Right atrium auricular region (tissue), 2 donors: ENCODE data around the gene HSD17B2. TPM values are rescaled to one million over a fixed set of nuclear protein-coding genes. Genes with fewer than 3 reads are reported as not detected.
"Not testable (repeated sequence)": the region's sequence is repeated elsewhere in the genome, so short reads cannot be mapped to it uniquely, and the experiment has no call there.

Source experiments
- DNase-seq: peaks from one replicate; pipeline ENCODE4 v3.0.0-alpha.2; 2019; ENCODE audit warnings: low spot score
- H3K27ac ChIP-seq, 2 donors: fragments of 200-600 bp; sonication (generic); 1 replicate in 1 of 2; 2 replicates in 1 of 2; pipeline ENCODE4 v1.5.1; 2016 to 2019
- H3K27me3 ChIP-seq, 2 donors: fragments of 200-600 bp; sonication (generic); one replicate each; pipeline versions ENCODE4 v1.5.1 to v1.6.0; 2017 to 2019
- H3K36me3 ChIP-seq: fragments of 200-600 bp; sonication (generic); one replicate; pipeline ENCODE4 v1.5.1; 2016
- H3K4me1 ChIP-seq, 2 donors: fragments of 200-600 bp; sonication (generic); one replicate each; pipeline versions ENCODE4 v1.5.1 to v1.6.0; 2017 to 2019
- H3K4me3 ChIP-seq, 2 donors: fragments of 200-600 bp; sonication (generic); 1 replicate in 1 of 2; 2 replicates in 1 of 2; pipeline ENCODE4 v1.5.1; 2017 to 2019; ENCODE audit warnings: mild to moderate bottlenecking in 1 of 2, moderate library complexity in 1 of 2
- H3K9me3 ChIP-seq, 2 donors: fragments of 200-600 bp; sonication (generic); one replicate each; pipeline ENCODE4 v1.5.1; 2019
- total RNA-seq, 2 donors: library from RNA; depleted of rRNA; stranded (reverse); fragments of >200 nt; gene quantifications; one replicate each; pipeline ENCODE4 v1.1.0, GENCODE V29; 2016
- TF ChIP-seq, protein P1 (sequence below), 2 donors: fragments of 200-600 bp; sonication (generic); IDR thresholded peaks; one replicate each; pipeline ENCODE4 v1.5.1; 2019; ENCODE audit warnings: antibody characterized with exemption in 2 of 2

HSD17B2 gene
- total RNA-seq, 2 donors from 2014 or later, result not detected

GRCh38 chr16:82136956-82137821, 102.1 kb downstream of the HSD17B2 start:
- Histone ChIP-seq H3K4me3 (no peak overlapping the region), H3K36me3 (no peaks in the 10 kb centered on the region), H3K27ac (no peak overlapping the region), H3K27me3 (no peaks in the 10 kb centered on the region), H3K9me3 (no peaks in the 10 kb centered on the region), H3K4me1 (peaks cover 0 to 6% of the 10 kb centered on the region in 2 donors)
- TF ChIP-seq, protein P1, sequence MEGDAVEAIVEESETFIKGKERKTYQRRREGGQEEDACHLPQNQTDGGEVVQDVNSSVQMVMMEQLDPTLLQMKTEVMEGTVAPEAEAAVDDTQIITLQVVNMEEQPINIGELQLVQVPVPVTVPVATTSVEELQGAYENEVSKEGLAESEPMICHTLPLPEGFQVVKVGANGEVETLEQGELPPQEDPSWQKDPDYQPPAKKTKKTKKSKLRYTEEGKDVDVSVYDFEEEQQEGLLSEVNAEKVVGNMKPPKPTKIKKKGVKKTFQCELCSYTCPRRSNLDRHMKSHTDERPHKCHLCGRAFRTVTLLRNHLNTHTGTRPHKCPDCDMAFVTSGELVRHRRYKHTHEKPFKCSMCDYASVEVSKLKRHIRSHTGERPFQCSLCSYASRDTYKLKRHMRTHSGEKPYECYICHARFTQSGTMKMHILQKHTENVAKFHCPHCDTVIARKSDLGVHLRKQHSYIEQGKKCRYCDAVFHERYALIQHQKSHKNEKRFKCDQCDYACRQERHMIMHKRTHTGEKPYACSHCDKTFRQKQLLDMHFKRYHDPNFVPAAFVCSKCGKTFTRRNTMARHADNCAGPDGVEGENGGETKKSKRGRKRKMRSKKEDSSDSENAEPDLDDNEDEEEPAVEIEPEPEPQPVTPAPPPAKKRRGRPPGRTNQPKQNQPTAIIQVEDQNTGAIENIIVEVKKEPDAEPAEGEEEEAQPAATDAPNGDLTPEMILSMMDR (IDR thresholded peaks at IDR 0.05), result no peak
- DNase-seq, result no peak

- no peaks in the 10 kb centered on the region for H3K27me3 ChIP-seq
- H3K4me3 ChIP-seq, result no peak overlapping the region
- H3K4me1 ChIP-seq, result peaks cover 0 to 6% of the 10 kb centered on the region in 2 donors
- H3K27ac ChIP-seq, result no peak overlapping the region
- DNase-seq, result no peak
- TF ChIP-seq, protein P1 (IDR thresholded peaks at IDR 0.05), result no peak
- no peaks in the 10 kb centered on the region for H3K9me3 ChIP-seq
- H3K36me3 ChIP-seq, result no peaks in the 10 kb centered on the region
Observed at GRCh38 chr16:82137822-82138167, 102.7 kb downstream of the HSD17B2 start.

DNA sequence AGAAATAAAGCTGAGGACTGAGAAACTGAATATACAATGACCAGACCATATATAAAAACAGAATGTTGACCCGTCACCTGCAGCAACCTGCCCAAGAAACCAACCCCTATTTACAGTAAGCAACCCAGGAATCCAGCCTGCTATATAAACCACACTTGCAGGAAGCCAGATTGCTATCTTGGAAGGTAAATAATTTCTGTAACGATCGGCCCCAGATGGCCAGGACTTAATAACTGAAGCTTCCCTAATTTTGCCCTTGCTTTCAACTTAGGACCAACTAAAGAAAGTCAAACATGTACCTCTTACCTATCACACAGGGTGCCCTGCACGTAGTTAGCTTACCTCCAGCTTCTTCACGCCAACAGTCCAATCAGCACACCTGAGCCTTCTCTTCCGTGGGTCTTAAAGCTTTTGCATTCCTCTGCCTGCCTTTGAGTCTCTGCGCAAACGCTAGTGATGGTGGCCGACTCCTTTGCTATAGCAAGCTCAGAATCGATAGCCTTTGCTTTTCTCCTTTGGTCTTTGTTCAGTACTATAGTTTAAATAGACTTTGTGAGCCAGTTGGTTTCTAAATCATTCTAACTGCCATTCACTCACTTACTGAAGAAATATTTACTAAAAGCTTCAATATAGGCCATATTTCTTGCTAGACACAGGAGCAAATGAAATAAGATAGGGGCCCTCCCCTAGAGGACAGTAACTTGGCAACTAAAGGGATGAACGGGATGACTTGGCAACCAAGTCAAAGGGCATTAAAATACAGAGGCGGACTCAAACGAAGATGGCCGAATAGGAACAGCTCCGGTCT, 103.6 kb downstream of the HSD17B2 start:
- H3K4me1 ChIP-seq, result peaks cover 0 to 6% of the 10 kb centered on the region in 2 donors
- no peak for DNase-seq
- H3K4me3 ChIP-seq, result no peak overlapping the region
- no peak overlapping the region for H3K27ac ChIP-seq
- H3K9me3 ChIP-seq, result no peaks in the 10 kb centered on the region
- no peaks in the 10 kb centered on the region for H3K27me3 ChIP-seq
- TF ChIP-seq, protein P1 (IDR thresholded peaks at IDR 0.05), result no peak
- no peaks in the 10 kb centered on the region for H3K36me3 ChIP-seq

DNA sequence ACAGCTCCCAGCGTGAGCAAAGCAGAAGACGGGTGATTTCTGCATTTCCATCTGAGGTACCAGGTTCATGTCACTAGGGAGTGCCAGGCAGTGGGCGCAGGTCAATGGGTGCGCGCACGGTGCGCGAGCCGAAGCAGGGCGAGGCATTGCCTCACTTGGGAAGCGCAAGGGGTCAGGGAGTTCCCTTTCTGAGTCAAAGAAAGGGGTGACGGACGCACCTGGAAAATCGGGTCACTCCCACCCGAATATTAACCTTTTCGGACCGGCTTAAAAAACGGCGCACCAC, 104.2 kb downstream of the HSD17B2 start:
- H3K27me3 ChIP-seq, H3K4me1 ChIP-seq, H3K4me3 ChIP-seq, H3K27ac ChIP-seq, H3K9me3 ChIP-seq, H3K36me3 ChIP-seq, DNase-seq: not testable (repeated sequence)

DNA sequence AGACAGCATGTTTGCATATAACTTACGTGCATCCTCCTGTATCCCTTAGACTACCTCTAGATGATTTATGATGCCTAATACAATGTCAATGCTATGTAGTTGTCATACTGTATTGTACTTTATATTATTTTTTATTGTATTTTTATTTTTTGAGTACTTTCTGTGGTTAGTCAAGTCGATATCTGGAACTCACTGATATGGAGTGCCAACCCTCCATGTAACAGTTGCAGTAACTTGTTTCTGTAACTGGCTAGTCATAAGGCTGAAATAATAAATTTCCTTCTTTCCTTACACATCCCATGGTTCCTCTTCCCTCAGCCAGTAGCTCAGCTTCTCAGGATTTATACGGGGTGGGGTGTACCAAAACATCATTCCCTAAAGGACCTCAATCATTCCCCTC, 111.5 kb downstream of the HSD17B2 start:
- DNase-seq, result no peak
- H3K27me3 ChIP-seq, result no peaks in the 10 kb centered on the region
- no peaks in the 10 kb centered on the region for H3K9me3 ChIP-seq
- no peak overlapping the region for H3K4me3 ChIP-seq
- H3K36me3 ChIP-seq, result peaks cover 16% of the 10 kb centered on the region
- no peaks in the 10 kb centered on the region for H3K4me1 ChIP-seq
- H3K27ac ChIP-seq, result no peak overlapping the region
- TF ChIP-seq, protein P1 (IDR thresholded peaks at IDR 0.05), result no peak

DNA sequence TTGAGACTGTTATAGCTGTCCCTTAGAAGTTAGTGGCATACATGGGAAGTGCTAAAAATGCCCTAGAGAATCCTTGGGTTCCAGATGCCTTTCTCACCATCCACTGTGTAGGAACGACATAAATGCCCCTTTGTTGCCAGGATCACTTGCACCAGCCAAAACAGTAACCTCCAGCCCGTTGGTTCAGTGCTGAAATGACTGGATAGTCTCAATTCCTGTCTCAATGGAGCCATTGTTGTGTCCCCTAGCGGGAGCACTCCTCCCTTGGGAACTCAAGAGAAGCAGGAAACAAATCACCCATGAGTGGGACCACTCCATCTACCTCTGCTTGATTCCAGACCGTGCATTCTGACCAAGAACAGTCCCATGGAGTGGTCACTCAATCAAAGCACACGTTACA, 111.9 kb downstream of the HSD17B2 start:
- Histone ChIP-seq H3K4me1 (no peaks in the 10 kb centered on the region), H3K27ac (no peak overlapping the region), H3K27me3 (no peaks in the 10 kb centered on the region), H3K36me3 (peaks cover 16% of the 10 kb centered on the region), H3K9me3 (no peaks in the 10 kb centered on the region), H3K4me3 (no peak overlapping the region)
- no peak for DNase-seq
- TF ChIP-seq, protein P1 (IDR thresholded peaks at IDR 0.05), result no peak
